HG02943 (cell line): ENCODE results near the gene FAM118A.
"Not testable (repeated sequence)": the region's sequence is repeated elsewhere in the genome, so short reads cannot be mapped to it uniquely, and the experiment has no call there.

Experiments used
- ATAC-seq: cut with Tn5 transposase; IDR thresholded peaks from one replicate; pipeline ENCODE4 v1.9.1; 2021; ENCODE audit warnings: mild to moderate bottlenecking, low read depth, moderate library complexity; ENCODE audit not compliant: unreplicated experiment

FAM118A gene

DNA sequence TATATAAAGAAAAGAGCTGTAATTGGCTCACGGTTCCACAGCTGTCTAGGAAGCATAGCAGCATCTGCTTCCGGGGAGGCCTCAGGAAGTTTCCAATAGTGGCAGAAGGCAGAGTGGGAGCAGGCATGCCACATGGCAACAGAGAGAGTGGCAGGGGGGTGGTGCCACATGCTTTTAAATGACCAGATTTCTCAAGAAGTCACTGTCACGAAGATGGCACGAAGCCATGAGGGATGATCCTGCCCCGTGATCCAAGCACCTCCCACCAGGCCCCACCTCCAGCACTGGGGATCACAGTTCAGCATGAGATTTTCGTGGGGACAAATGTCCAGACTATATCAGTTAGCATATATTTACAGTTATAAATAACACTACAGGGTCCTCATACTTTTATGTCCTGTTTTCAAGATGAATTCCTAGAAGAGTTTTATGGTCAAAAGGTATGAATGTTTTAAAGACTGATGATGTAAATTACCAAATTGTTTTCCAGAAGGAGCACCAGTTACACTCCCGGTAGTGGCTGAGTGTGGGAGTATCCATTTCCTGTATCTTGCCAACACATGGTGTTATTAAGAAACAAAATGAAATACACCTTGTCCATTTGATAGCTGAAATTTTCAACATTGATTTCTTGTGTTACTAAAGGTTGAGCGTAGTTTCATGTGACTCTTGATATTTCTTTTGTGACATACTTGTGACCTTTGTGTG is 19.2 kb downstream of the FAM118A start:
- no peak for ATAC-seq

DNA sequence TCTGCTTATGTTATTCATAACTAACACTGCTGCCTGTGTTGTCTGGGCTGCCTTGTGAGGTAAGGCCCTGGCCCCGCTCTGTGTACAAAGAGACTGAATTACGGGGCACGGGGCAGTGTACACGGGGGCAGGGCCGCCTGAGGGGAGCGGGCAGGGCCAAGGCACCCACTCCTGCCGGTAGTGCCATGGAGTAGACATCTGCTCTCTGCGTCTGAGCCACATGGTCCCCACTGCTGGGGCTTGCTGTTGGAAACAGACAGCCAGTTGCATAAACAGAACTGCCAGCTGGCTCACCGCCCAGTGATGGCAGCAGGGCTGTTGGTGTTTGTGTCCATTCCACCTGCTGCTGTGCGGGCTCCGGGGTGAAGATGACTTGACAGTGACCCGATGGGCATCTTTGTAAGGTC is 19.8 kb downstream of the FAM118A start:
- ATAC-seq, result no peak

DNA sequence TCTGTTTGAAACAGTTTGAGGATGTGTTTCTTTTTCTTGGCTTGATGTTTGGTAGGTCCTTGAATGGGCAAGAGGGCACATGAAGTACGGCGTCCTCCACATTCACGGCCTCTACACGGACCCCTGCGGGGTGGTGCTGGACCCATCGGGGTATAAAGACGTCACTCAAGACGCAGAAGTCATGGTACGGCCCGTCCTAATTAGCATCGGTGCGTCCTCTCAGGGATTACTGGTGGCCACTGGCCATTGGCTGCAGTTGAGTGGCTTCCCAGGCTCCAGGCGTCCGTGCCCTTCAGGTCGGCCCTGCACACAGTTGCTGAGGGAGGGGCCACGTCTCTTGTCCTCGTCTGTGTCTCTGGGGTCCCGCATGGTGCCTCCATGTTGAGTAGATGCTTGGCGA is 20.8 kb downstream of the FAM118A start:
- ATAC-seq, result no peak

DNA sequence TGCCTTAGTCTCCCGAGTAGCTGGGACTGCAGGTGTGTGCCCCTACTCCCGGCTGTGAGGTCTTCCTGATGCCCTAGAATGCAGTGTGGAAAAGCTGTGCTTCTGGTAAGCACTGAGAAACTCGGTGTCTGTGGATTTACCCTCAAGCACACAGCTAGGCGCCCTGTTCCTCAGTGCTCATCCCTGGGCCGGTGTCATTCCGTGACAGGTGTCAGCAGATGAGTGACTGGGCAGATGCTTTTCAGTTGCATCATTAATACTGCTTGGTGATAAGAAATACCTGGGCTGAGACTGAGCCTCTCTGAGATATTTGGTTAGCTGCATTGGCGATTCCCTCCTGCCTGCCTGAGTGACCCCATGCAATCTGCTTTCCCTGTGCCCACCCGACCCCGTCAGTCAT is 21.8 kb downstream of the FAM118A start:
- no peak for ATAC-seq

DNA sequence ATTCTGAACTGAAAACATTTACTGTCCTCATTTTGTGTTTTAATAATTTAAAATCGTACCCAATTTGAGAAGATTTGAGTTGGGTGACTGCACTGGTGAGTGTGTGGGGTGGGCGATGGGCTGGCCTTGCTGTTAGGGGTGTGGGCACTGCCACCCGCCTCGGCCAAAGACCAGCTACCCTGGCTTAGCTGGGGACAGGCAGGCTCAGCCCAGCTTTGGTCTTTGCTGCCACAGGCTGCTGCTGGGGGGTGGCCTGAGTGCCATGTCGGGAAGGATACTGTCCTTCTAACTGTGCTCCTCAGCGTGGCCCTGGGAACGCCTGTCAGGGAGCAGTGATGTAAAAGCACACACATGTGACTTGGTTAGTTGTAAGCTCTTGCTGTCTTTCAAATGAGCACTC is 22.3 kb downstream of the FAM118A start:
- no peak for ATAC-seq

DNA sequence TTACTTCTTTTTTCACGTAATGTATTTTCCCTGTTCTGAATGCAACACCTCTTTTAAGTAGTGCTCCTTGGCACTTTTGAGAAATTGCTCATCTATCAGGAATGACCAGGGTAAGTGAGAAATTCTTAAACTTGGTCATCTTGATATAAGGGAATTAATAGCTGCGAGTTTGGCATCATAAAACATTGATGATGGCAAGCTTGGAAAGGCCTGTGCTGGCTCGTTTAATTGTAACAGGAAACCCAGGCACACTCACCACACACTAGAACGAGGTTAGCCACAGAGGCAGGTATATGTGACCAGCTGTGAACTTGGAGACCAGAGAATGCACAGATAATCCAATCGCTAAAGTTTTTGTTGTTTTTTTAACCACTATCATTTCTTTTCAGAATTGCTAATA is 24.3 kb downstream of the FAM118A start:
- no peak for ATAC-seq

DNA sequence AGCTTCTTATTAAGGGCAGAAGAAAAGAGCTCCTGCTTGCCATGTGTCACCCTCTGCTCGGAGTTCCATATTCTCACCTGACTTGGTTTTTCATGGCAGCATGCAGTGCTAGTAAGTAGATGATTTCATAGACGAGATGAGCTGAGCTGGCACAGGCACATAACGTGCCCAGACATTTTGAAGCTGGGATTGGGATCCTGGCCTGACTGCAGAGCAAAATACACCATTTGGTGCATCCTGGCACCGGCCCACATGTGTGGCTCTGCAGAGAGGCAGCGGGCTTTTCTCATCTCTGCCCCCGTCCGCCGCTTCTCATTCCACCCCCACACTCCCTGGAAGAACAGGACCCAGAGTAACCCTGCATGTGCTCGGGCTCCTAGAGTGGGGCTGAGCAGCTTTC is 24.8 kb downstream of the FAM118A start:
- ATAC-seq, result no peak

DNA sequence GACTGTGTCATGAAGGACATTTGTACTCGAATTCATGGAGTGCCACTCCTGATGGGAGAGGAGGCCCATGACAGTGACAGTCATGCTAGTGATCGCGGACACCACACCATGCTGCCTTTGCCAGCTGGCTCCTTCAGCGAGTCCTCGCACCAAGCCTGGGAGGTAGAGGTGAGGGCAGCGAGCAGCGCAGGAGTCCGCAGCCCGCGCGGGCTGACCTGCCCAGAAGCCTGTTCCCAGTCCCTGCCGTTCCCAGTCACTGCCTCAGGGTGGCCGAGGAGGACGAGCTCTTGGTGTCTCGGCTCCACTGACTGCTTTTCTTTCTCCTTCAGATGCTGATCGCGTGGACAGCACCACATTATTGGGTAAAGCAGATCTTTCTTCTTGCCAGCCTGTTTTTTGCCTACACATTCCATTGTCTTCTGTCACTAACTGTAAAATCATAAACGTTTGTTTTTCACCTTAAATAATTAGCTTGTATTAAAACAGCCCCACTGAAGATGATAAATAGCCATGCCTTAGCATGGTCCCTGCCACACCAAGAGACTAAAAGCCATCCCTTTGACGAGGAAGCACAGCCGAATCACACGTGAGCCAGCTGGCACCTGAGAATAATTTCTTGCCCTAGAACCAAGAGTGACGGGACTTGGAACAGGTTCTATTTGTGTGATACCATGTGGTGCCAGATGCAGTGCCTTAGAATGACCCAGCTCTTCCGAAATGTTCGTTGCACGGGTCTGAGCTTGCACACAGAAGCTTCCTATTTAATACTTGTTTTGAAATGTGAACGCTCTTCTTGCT is 25.5 kb downstream of the FAM118A start:
- ATAC-seq, result no peak

DNA sequence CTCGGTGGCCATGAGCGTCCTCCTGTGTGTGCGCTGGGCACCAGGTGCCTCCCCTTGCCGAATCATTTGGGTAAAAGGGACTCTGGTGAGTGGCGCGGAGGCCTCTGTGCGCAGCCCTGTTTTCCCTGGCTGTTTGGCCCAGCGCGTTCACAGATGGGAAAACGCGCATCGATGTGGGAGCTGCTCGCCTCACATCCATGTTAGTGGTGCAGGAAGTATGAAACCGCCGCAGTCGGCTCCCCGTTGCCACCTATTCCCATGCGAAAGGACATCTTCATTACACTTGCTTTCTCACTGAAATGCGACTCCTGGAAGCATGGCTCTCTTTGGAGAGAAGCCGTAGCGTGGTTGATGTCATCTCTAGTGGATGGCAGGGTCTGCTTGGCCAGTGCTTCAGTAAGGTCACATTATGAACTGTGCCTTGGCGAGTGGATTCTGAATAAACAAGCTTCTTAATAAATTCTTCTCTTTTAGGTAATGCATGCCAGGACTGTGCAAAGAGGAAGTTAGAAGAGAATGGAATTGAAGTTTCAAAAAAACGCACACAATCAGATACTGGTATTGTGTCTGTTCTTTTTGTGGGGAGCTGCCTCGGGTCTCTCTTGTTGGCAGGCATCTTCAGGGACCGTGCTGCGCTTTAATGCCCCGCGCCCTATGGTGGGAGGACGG is 26.3 kb downstream of the FAM118A start:
- no peak for ATAC-seq

DNA sequence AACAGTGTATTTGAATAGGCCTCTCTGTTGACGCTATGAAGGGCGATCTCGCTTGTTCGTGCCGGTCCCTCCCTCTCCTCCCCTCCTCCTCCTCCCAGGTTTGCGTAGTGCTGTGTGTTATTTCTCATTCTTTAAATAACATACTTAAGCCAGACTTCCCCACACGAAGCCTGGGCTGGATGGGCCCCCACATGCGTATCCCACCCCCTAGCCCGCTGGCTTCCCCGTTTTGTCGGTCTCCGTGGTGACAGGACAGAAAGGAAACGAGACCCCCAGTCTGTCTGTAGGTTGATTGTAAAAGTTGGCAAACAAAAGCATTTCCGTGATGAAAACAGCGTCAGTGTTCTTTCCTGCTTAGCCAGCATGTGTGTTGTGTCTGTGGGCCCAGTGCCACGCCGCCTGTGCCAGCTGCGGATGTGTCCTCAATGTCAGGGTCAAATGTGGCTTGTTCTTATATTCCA is 27.3 kb downstream of the FAM118A start:
- no peak for ATAC-seq

DNA sequence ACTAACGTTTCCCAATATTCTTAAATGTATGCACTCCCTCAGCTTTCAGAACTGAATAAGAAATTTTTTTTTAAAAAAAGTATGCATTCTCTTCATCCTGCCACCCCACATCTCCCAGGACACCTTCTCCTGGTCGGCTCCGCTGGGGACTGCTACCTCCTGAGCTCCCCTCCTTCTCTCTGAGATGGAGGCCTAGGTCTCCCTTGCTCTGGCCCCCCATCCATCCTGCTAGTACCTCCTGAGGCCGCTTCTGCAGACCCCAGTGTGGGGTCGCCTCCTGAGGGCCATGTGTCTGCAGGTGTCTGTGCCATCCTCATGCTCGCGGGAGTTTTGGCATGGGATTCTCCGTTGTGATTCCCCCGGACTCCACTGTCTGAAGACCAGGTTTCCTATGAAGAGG is 27.8 kb downstream of the FAM118A start:
- no peak for ATAC-seq

DNA sequence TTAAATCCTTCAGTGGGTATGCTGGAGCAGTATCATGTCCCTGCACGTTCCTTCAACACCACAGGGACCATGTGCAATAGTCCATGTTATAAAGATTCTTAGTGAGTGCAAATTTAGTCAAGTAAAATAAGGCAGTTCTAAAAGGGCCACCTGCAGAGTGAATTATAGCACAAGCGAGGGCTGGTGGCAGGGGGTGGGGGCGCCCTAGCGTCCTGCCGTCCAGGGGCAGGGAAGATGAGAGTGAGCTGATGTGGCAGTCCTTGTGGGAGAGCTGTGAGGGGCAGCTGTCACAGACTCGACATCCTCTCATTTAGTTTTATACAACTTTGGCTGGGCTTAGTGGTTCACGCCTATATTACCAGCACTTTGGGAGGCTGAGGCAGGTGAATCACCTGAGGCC is 29.1 kb downstream of the FAM118A start:
- ATAC-seq, result no peak

DNA sequence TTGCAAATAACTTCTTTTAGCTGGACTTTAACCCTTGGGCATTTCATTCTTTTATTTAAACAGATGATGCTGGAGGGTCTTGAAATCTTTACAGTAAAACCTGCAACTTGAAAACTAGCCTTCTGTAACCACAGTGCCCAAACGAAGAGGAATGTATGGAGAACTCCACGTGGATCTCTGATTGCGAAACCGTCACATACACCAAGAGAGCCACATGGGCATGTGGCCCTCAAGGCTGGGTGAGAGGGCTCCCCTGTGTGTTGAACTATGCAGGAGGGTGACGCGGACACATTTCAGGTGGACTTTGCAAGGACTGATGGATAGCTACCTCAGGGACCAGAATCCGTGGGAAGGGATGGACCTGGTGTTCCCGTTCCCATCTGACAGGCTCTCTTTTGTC is 30.6 kb downstream of the FAM118A start:
- ATAC-seq, result no peak

DNA sequence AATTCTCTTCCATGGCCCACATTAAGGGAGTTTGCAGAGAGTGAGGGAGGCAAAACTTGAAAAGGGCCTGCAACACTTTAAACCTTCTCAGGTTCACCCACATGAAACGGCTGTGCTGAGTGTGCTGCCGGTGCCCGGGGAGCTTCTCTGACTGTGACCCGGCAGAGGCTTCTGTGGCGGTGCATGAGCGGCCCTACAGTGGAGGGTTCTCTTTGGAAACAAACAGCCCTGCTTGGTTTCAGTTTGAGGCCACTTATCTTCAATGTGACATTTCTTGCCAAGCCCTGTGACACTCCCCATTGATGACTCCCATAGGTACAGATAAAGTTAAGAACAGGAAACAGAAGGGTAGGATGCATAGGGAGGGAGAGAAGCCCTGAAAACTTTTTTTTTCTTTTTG is 31.8 kb downstream of the FAM118A start:
- ATAC-seq, result no peak

DNA sequence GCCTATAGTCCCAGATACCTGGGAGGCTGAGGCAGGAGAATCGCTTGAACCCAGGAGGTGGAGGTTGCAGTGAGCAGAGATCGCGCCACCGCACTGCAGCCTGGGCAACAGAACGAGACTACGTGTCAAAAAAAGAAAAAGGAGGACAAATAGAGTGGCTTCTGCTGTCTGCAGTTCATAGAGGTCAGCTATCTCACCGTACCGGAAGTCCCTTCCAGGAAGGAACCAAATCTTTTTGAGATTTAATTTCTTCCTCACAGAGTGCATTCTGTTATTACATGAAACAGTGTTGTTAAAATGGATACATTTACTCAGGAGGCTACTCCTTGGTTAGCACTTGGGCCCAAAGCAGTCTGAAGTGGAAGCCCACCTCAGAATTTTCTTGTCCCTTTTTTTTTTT is 33.4 kb downstream of the FAM118A start:
- no peak for ATAC-seq

DNA sequence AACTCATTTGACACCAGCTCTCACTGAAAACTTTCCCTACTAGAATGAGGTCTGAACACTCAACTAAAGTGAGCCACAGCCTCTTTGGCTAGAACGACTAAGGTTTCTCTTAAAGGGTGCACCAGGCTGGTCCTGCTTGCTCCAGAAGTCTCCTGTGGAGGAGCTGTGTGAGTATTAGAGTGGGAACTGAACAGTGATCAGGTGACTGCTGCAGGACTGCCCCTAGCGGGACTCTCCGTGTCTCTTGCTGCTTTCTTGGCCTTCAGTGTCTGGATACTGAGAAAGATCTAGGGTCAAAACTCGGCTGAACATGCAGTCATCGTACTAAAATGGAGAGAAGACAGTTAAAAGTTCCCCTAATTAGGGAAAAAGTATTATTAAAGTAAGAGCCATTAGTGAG is 34.6 kb downstream of the FAM118A start:
- no peak for ATAC-seq

DNA sequence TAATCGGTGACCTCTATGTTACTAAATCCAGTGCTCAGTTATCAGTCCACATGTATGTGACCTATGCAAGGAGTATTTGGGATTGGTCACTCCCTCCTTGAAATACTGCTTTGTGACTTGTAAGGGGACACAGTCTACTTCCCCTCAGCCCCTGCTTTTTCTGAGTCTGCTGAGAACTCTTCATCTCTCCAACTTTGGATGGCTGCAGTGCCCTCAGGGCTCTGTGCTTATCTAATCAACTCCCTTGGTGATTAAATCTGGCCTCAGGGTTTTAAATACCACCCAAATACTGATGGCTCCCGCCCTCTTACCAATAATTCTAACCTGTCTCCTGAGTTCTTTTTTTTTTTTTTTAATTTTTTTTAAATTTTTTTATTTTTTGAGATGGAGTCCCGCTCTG is 40.2 kb downstream of the FAM118A start:
- ATAC-seq, result no peak

DNA sequence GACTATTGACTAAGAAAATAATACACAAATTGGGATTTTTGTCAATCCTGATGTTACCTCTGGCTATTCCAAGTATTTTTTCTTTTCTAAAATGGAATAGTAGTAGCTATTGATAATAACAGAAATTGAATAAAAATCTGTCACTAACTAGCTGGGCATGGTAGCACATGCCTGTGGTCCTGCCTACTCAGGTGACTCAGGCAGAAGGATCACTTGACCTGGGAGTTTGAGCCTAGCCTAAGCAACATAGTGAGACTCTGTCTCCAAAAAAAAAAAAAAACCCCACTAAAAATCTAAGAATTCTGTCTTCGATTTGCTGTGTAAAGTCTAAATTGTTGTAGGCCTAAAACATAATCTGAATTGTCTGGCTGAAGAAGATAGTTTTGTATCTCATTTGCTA is 42.2 kb downstream of the FAM118A start:
- ATAC-seq, result no peak

DNA sequence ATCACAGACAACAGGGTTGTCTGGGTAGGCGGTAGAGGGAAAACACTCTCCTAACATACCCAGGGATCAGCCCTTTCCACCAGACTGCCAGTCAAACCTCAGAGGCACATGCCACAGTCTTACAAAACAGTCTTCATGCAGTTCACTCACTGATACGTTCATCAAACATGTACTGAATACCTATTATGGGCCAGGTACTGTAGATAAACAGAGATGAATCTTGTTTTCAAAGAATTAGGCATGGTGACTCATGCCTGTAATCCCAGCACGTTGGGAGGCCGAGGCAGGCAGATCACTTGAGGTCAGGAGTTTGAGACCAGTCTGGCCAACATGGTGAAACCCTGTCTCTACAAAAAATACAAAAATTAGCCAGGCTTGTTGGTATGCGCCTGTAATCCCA is 43.0 kb downstream of the FAM118A start:
- not testable (repeated sequence) for ATAC-seq

DNA sequence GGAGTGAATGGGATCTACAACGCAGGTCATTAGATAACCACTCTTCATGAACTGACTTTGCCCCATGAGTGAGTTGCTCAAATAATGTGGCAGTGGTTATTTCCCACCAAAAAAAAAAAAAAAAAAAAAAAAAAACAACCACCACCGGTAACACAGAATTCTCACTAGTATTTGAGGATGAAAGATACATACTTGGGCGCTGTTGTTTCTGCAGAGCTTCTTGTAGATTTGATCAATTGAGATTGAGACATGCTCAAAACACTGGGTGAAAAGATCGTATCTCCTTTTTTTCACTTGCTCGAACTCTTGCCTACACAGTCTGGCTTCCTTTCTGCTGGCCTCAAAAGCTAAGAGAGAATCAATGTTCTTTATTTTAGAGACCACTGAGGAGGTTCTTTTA is 44.1 kb downstream of the FAM118A start:
- ATAC-seq, result no peak

DNA sequence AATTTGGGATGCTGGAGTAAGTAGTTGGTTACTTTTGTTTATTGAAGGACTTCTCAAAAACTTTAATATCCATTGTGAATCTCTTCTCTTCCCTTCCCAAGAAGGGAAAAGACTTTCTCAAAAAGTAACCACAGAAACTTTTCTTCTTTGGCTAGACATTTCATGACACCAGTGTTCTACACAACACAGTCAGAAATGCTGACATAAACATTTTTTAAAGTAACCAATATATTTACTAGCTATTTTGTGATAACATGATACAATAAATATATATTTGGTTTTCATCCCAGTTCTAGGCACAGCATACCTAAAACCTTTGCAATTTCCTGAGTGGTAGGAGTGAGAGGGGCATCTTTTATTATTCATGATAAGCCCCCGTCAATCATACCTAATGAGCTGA is 47.8 kb downstream of the FAM118A start:
- no peak for ATAC-seq

DNA sequence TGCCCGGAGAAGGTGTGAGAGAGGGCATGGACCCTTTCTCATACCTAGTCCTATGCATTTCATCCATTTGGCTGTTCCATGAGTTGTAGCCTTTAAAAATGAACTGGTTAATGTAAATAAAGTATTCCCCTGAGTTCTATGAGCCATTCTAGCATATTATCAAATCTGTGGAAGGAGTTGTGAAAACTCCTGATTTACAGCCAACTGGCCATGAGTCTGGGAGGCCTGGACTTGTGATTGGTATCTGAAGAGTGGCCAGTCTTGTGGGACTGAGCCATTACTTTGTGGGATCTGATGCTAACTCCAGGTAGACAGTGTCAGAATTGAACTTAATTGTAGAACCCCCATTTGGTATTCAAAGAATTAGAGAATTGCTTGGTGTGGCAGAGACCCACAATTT is 48.4 kb downstream of the FAM118A start:
- no peak for ATAC-seq
